Psoas muscle (tissue), 8 donors: ENCODE data around the gene CHCHD6. TPM values are rescaled to one million over a fixed set of nuclear protein-coding genes. Genes with fewer than 3 reads are reported as not detected.

ENCODE experiments used
- ATAC-seq, 4 donors: fragments of 200-7000 bp; cut with Tn5 transposase; one replicate each; pipeline ENCODE4 v1.9.1; 2020; ENCODE audit warnings: moderate library complexity in 3 of 4, mild to moderate bottlenecking in 2 of 4
- DNase-seq, 2 donors: peaks; one replicate each; pipeline ENCODE4 v3.0.0-alpha.2; 2020
- H3K27ac ChIP-seq: fragments of 200-600 bp; one replicate; pipeline ENCODE4 v1.8.0; 2022
- H3K27me3 ChIP-seq, 3 donors: fragments of 200-600 bp in 1 of 3; one replicate each; pipeline versions ENCODE4 v1.6.1 to v1.8.0; 2013 to 2022; ENCODE audit warnings: low read length in 2 of 3, mild to moderate bottlenecking in 2 of 3, moderate library complexity in 1 of 3; ENCODE audit not compliant: insufficient read depth in 3 of 3
- H3K36me3 ChIP-seq, 2 donors: fragments of 200-600 bp in 1 of 2; one replicate each; pipeline versions ENCODE4 v1.6.1 to v1.8.0; 2013 to 2022; ENCODE audit warnings: low read depth in 1 of 2, mild to moderate bottlenecking in 1 of 2, moderate library complexity in 1 of 2; ENCODE audit not compliant: insufficient read depth in 1 of 2
- H3K4me1 ChIP-seq: fragments of 200-600 bp; one replicate; pipeline ENCODE4 v1.8.0; 2022
- H3K4me3 ChIP-seq: fragments of 200-600 bp; one replicate; pipeline ENCODE4 v1.8.0; 2022; ENCODE audit warnings: mild to moderate bottlenecking
- H3K9me3 ChIP-seq: fragments of 200-600 bp; one replicate; pipeline ENCODE4 v1.8.0; 2022
- WGBS, 3 donors: extraction: QIAGEN DNeasy Blood & Tissue Kit; methylation state at CpG; one replicate each; pipeline versions ENCODE4 v1.1.6 to v1.1.7; 2013; 5-methylcytosine and 5-hydroxymethylcytosine counted together
- intact Hi-C, 2 donors: fragments of 100-400 bp; cut with DNase I; formaldehyde crosslinking; loops; one replicate each; pipeline versions ENCODE4 v1.11.0 to v1.14.2; 2022
- polyA plus RNA-seq, 3 donors: library from polyadenylated mRNA; stranded (reverse); fragments of 200-250 nt; gene quantifications; one replicate each; pipeline ENCODE4 v1.2.3, GENCODE V29; 2013
- total RNA-seq, 4 donors: library from RNA; stranded (reverse); fragmentation: NEBNext Ultra II Directional in 2 of 4; extraction: Animal tissue kit (Norgen Biotek cat#: 25700) in 2 of 4; gene quantifications; one replicate each; pipeline versions ENCODE4 v1.2.1 to v1.2.4, GENCODE V29; 2021 to 2023
- TF ChIP-seq, protein P1 (sequence below): fragments of 200-600 bp; IDR thresholded peaks from one replicate; pipeline ENCODE4 v1.8.0; 2022; ENCODE audit warnings: antibody characterized with exemption
- donor health status: healthy with polysubstance abuse.
- donor health status: DM: no; HTN: no; CAD: no; lungs with moderate emphysema.
- donor health status: Bipolar disorder and iron deficiency.
- donor health status: healthy.
- donor health status: DM: yes; HTN: yes; CAD: no.
- donor health status: DM: no; HTN: no; CAD: no.
- donor health status: DM: no; HTN: no; CAD: no.
- donor health status: DM: yes; HTN: yes; CAD: no.

CHCHD6 gene
- total and polyA plus RNA-seq, 7 donors: 2.4 to 13.8 (median 3.5) TPM

GRCh38 chr3:126896067-126896441 is 192.0 kb downstream of the CHCHD6 start:
- H3K9me3 ChIP-seq: no peaks in the 10 kb centered on the region
- H3K36me3 ChIP-seq: no peaks in the 10 kb centered on the region
- H3K4me3 ChIP-seq: no peak overlapping the region
- H3K27me3 ChIP-seq: no peaks in the 10 kb centered on the region
- DNase-seq: no peak
- TF ChIP-seq, protein P1, sequence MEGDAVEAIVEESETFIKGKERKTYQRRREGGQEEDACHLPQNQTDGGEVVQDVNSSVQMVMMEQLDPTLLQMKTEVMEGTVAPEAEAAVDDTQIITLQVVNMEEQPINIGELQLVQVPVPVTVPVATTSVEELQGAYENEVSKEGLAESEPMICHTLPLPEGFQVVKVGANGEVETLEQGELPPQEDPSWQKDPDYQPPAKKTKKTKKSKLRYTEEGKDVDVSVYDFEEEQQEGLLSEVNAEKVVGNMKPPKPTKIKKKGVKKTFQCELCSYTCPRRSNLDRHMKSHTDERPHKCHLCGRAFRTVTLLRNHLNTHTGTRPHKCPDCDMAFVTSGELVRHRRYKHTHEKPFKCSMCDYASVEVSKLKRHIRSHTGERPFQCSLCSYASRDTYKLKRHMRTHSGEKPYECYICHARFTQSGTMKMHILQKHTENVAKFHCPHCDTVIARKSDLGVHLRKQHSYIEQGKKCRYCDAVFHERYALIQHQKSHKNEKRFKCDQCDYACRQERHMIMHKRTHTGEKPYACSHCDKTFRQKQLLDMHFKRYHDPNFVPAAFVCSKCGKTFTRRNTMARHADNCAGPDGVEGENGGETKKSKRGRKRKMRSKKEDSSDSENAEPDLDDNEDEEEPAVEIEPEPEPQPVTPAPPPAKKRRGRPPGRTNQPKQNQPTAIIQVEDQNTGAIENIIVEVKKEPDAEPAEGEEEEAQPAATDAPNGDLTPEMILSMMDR: no peak
- ATAC-seq: no peak
- peaks cover 32% of the 10 kb centered on the region for H3K4me1 ChIP-seq
- H3K27ac ChIP-seq: peak overlapping the region; percentile 82
- intact Hi-C loops: no loop called here
- 87 to 91% (median 88%) methylated on average over 1 of the region's 1 CpG for WGBS, 3 donors

GRCh38 chr3:126896968-126897367 is 192.9 kb downstream of the CHCHD6 start:
- ATAC-seq (no peak), DNase-seq (no peak)
- Histone ChIP-seq H3K27me3 (no peaks in the 10 kb centered on the region), H3K36me3 (no peaks in the 10 kb centered on the region), H3K4me3 (no peak overlapping the region), H3K9me3 (no peaks in the 10 kb centered on the region), H3K27ac (no peak overlapping the region), H3K4me1 (peaks cover 30% of the 10 kb centered on the region)
- TF ChIP-seq, protein P1: no peak
- WGBS, 3 donors: 87 to 93% (median 92%) methylated on average over 6 of the region's 6 CpGs
- intact Hi-C loops: no loop called here

GRCh38 chr3:126897943-126898342 is 193.9 kb downstream of the CHCHD6 start:
- intact Hi-C loops: no loop called here
- H3K27me3 ChIP-seq: no peaks in the 10 kb centered on the region
- ATAC-seq: no peak

GRCh38 chr3:126900859-126901540 is 197.0 kb downstream of the CHCHD6 start:
- ATAC-seq (no peak), DNase-seq (no peak)
- WGBS, 3 donors: 80 to 90% (median 84%) methylated on average over 10 of the region's 10 CpGs
- Histone ChIP-seq H3K4me1 (peaks cover 12% of the 10 kb centered on the region), H3K9me3 (no peaks in the 10 kb centered on the region), H3K4me3 (no peak overlapping the region), H3K36me3 (no peaks in the 10 kb centered on the region), H3K27me3 (peaks cover 0 to 5% (median 0%) of the 10 kb centered on the region in 3 donors), H3K27ac (no peak overlapping the region)
- intact Hi-C loops: no loop called here
- TF ChIP-seq, protein P1: no peak

More at GRCh38 chr3:126897943-126898342, 193.9 kb downstream of the CHCHD6 start:
- Histone ChIP-seq H3K27ac (no peak overlapping the region), H3K36me3 (no peaks in the 10 kb centered on the region), H3K9me3 (no peaks in the 10 kb centered on the region), H3K4me3 (no peak overlapping the region), H3K4me1 (peaks cover 24% of the 10 kb centered on the region)
- WGBS, 3 donors: 91 to 95% (median 91%) methylated on average over 7 of the region's 7 CpGs
- TF ChIP-seq, protein P1: no peak
- no peak for DNase-seq

DNA sequence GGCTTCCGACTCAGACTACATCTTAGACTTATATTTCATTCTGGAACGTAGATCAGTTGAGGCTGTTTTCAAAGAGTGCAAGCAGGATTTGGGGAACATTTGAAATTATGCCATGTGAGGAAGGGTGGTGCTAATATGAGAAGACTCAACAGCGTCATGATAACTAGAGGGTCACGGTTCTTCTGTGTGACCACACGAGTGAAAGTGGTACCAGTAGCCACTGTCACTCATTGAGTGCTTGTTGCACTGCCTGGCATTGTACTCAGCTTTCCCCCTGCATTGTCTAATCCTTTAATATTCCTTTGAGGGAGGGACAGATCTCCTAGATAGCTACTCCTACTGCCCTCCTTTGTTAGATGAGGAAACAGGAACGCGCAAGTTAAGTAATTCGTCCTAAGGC is 197.6 kb downstream of the CHCHD6 start:
- Histone ChIP-seq H3K36me3 (no peaks in the 10 kb centered on the region), H3K27me3 (peaks cover 0 to 5% (median 0%) of the 10 kb centered on the region in 3 donors), H3K9me3 (no peaks in the 10 kb centered on the region), H3K4me1 (peaks cover 6% of the 10 kb centered on the region), H3K4me3 (no peak overlapping the region), H3K27ac (no peak overlapping the region)
- DNase-seq (no peak), ATAC-seq (no peak)
- WGBS, 3 donors: 79 to 85% (median 83%) methylated on average over 8 of the region's 8 CpGs
- intact Hi-C loops: no loop called here
- TF ChIP-seq, protein P1: no peak
